ENCODE results near the gene ROBO3.

ROBO3 gene

DNA sequence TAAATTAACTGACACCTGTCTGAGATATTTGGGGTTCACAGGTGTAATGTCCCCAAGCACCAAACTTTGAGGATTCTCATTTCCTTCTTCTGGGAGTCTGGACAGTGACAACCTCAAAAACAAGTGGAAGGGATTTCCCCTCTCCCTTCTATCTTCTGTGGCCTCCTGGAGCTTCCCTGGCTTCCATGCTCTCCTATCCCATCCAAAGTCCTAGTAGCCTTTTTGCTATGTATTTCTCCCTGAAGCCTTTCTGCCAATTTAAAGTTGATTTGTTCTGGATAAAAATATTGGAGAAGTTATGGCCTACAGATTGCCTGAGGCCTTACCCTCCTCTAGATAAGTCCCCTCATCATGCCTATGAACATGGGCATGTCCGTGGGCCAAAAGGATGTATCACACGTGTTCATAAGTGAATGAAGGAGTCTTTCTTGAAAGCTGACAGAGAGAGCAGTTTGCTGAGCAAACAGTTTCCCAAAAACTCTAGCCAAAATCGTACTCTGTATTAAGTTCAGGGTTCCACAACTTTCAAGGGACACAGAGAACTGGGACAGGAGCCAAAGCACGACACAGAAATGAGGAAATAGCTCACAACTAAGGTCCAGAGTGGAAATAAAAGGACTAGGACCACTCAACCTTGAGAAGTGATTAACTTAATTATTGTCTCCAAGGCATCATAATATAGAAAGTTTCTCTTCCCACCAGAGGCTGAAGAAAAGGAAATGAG, 63.9 kb downstream of the ROBO3 start:
- DNase-seq = no peak

DNA sequence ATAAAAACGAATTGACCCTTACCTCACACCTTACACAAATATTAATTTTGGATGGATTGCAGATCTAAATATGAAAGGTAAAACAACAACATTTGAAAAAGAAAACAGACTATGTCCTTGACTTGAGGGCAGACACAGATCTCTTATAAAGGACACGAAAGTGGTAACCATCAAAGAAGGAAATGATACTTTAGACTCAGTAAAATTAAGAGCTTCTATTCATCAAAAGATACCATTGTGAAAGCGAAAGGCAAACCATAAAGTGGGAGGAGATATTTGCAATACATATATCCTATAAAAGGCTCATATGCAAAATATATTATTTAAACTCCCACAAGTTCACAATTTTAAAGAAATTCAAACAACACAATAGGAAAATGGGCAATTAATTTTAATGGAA, 65.6 kb downstream of the ROBO3 start:
- DNase-seq = no peak

All from left hindlimb (tissue), 1 donor.